Stimulated activated CD8-positive, alpha-beta memory T cell treated with anti-CD3 and anti-CD28 coated beads, Interleukin-4, amount 100 ng/mL, for 4 hours (primary cell): Measurements from ENCODE around the gene TNFSF12.

Experiments
- DNase-seq, 2 donors: peaks; one replicate each; pipeline ENCODE4 v3.0.0-alpha.2; 2020; ENCODE audit warnings: low read depth in 2 of 2, low spot score in 1 of 2

TNFSF12 gene, protein sequence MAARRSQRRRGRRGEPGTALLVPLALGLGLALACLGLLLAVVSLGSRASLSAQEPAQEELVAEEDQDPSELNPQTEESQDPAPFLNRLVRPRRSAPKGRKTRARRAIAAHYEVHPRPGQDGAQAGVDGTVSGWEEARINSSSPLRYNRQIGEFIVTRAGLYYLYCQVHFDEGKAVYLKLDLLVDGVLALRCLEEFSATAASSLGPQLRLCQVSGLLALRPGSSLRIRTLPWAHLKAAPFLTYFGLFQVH

GRCh38 chr17:7548585-7549400 lies at the start of gene TNFSF12:
TSS of gene TNFSF12 (plus strand) at chr17:7549058. CDS start at chr17:7549154, 96 bp downstream.
- DNase-seq = peak in 1 of 2 donors; percentile 35

- no peak for DNase-seq
These were observed 49.7 kb upstream of the TNFSF12 start for GRCh38 chr17:7499161-7499560.

DNA sequence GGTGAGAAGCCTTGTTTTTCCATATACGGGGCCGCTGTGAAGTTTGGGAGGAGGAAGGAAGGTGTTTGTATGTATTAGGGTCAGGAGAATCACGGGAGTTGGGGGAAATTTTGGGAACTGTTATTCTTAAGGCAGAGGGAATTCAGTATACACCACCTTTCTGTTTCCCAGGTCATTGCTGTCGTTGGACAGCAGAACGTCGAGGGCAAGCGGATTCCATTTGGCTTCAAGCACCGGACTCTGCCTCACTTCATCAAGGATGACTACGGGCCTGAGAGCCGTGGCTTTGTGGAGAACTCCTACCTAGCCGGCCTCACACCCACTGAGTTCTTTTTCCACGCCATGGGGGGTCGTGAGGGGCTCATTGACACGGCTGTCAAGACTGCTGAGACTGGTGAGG lies 47.1 kb upstream of the TNFSF12 start:
- no peak for DNase-seq

GRCh38 chr17:7502171-7502847 lies 46.5 kb upstream of the TNFSF12 start:
- DNase-seq = no peak

DNA sequence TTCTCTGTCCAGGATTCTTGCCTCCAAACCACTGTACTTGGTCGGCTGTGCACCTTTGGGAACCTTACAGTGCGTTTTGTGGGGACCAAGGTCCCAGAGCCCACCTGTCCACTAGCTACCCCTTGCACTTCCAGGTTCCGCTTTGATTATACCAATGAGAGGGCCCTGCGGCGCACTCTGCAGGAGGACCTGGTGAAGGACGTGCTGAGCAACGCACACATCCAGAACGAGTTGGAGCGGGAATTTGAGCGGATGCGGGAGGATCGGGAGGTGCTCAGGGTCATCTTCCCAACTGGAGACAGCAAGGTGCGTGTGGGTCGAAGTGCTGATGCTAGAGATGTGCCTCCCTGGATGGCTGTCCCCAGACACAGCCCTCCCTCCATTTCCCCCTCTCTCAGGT lies 45.9 kb upstream of the TNFSF12 start:
- no peak for DNase-seq

GRCh38 chr17:7503521-7503920 lies 45.3 kb upstream of the TNFSF12 start:
- no peak for DNase-seq

GRCh38 chr17:7508145-7508544 lies 40.7 kb upstream of the TNFSF12 start:
- DNase-seq = no peak

DNA sequence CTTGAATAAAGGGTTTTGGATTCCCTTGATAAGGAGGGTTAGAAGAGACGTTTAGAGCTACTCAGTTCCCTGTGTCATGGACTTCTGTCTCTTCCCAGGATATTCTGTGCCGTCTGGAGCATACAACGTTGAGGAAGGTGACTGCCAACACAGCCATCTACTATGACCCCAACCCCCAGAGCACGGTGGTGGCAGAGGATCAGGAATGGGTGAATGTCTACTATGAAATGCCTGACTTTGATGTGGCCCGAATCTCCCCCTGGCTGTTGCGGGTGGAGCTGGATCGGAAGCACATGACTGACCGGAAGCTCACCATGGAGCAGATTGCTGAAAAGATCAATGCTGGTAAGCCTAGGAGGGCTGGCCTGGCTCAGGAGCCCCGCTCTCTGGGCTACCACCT lies 40.0 kb upstream of the TNFSF12 start:
- DNase-seq = no peak

- DNase-seq = no peak
These were observed 38.9 kb upstream of the TNFSF12 start for GRCh38 chr17:7509937-7510336.

- no peak for DNase-seq
These were observed 37.8 kb upstream of the TNFSF12 start for GRCh38 chr17:7511108-7511507.

- no peak for DNase-seq
These were observed 36.8 kb upstream of the TNFSF12 start for GRCh38 chr17:7512105-7512504.

- DNase-seq = no peak
These were observed 35.9 kb upstream of the TNFSF12 start for GRCh38 chr17:7512824-7513540.

DNA sequence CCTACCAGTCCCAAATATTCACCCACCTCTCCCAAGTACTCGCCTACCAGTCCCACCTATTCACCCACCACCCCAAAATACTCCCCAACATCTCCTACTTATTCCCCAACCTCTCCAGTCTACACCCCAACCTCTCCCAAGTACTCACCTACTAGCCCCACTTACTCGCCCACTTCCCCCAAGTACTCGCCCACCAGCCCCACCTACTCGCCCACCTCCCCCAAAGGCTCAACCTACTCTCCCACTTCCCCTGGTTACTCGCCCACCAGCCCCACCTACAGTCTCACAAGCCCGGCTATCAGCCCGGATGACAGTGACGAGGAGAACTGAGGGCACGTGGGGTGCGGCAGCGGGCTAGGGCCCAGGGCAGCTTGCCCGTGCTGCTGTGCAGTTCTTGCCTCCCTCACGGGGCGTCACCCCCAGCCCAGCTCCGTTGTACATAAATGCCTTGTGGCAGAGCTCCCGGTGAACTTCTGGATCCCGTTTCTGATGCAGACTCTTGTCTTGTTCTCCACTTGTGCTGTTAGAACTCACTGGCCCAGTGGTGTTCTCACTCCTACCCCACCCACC lies 34.9 kb upstream of the TNFSF12 start:
- DNase-seq = no peak

DNA sequence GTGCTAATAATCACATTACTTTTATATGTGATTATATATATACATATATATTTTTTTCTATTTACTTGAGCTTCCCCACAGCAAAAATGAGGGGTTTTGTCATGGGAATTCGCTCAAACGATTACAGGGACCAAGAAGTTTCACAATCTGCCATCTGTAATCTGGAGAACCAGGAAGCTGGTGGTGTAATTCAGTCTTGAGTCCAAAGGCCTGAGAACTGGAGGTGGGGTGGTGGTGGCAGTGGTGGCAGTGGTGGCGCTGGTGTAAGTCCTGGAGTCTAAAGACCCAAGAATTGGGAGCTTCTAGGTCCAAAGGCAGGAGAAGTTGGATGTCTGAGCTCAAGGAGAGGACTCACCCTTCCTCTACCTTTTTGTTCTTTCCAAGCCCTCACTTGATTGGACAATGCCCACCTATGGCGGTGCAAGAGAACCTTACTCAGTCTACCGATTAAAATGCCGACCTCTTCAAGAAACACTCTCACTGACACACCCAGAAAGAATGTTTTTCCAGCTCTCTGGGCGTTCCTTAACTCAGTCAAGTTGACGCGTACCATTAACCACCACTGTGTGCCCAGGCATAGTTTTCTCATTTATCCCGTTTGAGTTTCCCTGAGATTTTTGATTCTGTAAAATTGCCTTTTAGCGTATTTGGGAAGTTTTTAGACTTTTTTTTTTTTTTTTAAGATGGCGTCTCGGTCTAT lies 32.8 kb upstream of the TNFSF12 start:
- DNase-seq = no peak

DNA sequence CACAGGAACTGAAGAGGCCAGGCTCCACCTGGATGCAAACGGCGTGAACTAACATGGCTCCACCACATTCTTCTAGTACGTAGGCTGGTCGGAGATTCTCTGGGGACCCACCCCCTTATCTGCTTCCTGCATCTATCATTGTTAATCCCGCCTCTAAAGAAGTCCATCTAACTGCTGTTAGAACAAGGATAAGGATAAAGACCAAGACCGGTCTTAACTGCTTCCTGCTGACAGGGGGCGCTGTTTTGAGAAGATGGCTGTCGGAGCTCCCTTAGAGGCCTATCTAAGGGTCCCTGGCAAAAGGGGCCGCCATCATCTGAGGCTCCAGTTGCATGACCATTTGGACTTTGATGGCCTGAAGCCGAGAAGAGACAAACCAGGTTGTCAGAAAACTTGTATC lies 25.8 kb upstream of the TNFSF12 start:
- DNase-seq = no peak

DNA sequence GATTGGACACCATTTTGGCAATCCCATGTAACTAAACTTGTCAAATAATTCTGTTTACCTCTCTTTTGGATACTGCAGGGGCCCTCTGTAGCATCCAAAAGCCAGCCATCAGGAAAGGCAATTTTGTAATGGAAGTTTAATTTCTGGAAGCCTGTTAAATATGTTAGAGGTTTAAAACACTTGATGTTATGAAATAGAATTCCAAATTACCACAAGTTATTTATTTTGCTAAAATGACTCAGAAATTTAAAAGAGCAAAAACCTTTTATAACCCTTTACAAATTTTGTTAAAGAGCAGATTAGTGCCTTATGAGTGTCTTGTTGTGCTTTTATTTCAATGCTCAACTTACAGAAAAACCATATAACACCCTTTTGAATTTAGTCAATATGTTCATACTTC lies 20.0 kb upstream of the TNFSF12 start:
- no peak for DNase-seq

DNA sequence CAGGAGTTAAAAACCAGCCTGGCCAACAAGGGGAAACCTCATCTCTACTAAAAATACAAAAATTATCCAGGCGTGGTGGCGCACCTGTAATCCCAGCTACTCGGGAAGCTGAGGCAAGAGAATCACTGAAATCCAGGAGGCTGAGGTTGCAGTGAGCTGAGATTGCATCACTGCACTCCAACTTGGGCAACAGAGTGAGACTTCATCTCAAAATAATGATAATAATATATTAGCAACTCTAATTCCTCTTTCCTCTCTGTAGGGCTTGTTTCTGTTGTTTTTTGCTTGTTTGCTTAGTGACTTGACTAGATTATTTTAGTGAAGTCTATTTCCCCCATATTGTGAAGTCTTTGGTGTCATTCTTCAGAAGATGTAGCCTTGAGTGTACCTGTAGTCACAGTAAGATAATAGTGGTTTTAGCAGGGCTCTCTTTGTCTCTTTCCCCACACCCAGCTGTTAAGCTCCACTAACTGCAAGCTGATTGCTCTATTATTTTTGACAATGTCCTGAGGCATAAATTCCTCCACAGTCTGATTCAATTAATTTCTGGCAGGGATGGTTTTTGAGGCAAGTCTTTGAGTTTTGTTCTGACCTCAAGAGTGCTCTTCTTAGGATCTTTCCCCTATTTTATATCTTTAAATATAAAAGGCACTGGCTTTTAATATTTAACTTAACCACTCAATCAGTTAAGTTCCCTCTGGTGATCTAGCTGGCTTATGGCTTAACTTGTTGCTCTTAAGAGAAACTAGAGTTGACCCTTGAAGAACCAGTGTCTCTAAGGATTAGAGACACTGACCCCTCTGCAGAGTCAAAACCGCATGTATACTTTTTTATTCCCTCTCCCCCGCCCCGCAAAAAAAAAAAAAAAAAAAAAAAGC lies 18.6 kb upstream of the TNFSF12 start:
- DNase-seq = no peak

GRCh38 chr17:7538050-7538449 lies 10.8 kb upstream of the TNFSF12 start:
- no peak for DNase-seq

- no peak for DNase-seq
These were observed 9.8 kb upstream of the TNFSF12 start for GRCh38 chr17:7538891-7539545.
